H9 (cell line): Measurements from ENCODE around the gene LIF. TPM values are rescaled to one million over a fixed set of nuclear protein-coding genes. Genes with fewer than 3 reads are reported as not detected.

Source experiments
- DNase-seq: peaks from one replicate; pipeline ENCODE4 v3.0.0-alpha.2; 2017
- H2AFZ ChIP-seq: one replicate; pipeline ENCODE4 v1.6.1; 2013; ENCODE audit warnings: mild to moderate bottlenecking, low read length, control low read depth, moderate library complexity
- H2AK5ac ChIP-seq: 2 replicates; pipeline ENCODE4 v1.6.1; 2013; ENCODE audit warnings: low read length, control low read depth, mixed read lengths; ENCODE audit not compliant: insufficient read length
- H2BK120ac ChIP-seq: one replicate; pipeline ENCODE4 v1.6.1; 2013; ENCODE audit warnings: low read depth, mild to moderate bottlenecking, low read length, control low read depth, inconsistent platforms; ENCODE audit not compliant: poor library complexity, severe bottlenecking
- H2BK12ac ChIP-seq: 2 replicates; pipeline ENCODE4 v1.6.1; 2013; ENCODE audit warnings: low read length, control low read depth, mixed read lengths, low read depth; ENCODE audit not compliant: insufficient read length
- H2BK15ac ChIP-seq: 2 replicates; pipeline ENCODE4 v1.6.1; 2013; ENCODE audit warnings: low read depth, low read length, control low read depth
- H2BK20ac ChIP-seq: one replicate; pipeline ENCODE4 v1.6.1; 2013; ENCODE audit warnings: low read depth, mild to moderate bottlenecking, low read length, control low read depth, inconsistent platforms; ENCODE audit not compliant: poor library complexity, severe bottlenecking
- H2BK5ac ChIP-seq: 2 replicates; pipeline ENCODE4 v1.6.1; 2013; ENCODE audit warnings: low read length, control low read depth, mixed read lengths; ENCODE audit not compliant: insufficient read length
- H3K14ac ChIP-seq: 2 replicates; pipeline ENCODE4 v1.6.1; 2013; ENCODE audit warnings: low read length, control low read depth; ENCODE audit not compliant: insufficient read depth
- H3K18ac ChIP-seq: 2 replicates; pipeline ENCODE4 v1.6.1; 2013; ENCODE audit warnings: low read depth, mild to moderate bottlenecking, mixed read lengths, low read length, control low read depth; ENCODE audit not compliant: insufficient read length
- H3K23ac ChIP-seq: 2 replicates; pipeline ENCODE4 v1.6.1; 2013; ENCODE audit warnings: low read length, control low read depth, mixed read lengths, low read depth; ENCODE audit not compliant: insufficient read length
- H3K23me2 ChIP-seq: 2 replicates; pipeline ENCODE4 v1.6.1; 2013; ENCODE audit warnings: low read depth, mild to moderate bottlenecking, mixed read lengths, low read length, control low read depth; ENCODE audit not compliant: insufficient read length, poor library complexity, severe bottlenecking
- H3K27ac ChIP-seq: 2 replicates; pipeline ENCODE4 v1.5.1; 2013; ENCODE audit warnings: low read length, control low read depth, mixed read lengths, low read depth; ENCODE audit not compliant: insufficient read length
- H3K27me3 ChIP-seq: 2 replicates; pipeline ENCODE4 v1.6.1; 2013; ENCODE audit warnings: low read length, control low read depth, inconsistent platforms; ENCODE audit not compliant: insufficient read depth
- H3K4ac ChIP-seq: 2 replicates; pipeline ENCODE4 v1.6.1; 2013; ENCODE audit warnings: low read depth, mild to moderate bottlenecking, control low read depth, inconsistent platforms, low read length, moderate library complexity
- H3K4me1 ChIP-seq: 2 replicates; pipeline ENCODE4 v1.6.1; 2013; ENCODE audit warnings: low read length, control low read depth, inconsistent platforms; ENCODE audit not compliant: insufficient read depth
- H3K4me2 ChIP-seq: 2 replicates; pipeline ENCODE4 v1.6.1; 2013; ENCODE audit warnings: low read length, control low read depth, mixed read lengths; ENCODE audit not compliant: insufficient read length, insufficient read depth
- H3K56ac ChIP-seq: 2 replicates; pipeline ENCODE4 v1.6.1; 2013; ENCODE audit warnings: low read depth, mild to moderate bottlenecking, mixed read lengths, low read length, control low read depth; ENCODE audit not compliant: insufficient read length
- H3K79me1 ChIP-seq: 2 replicates; pipeline ENCODE4 v1.6.1; 2013; ENCODE audit warnings: low read depth, mild to moderate bottlenecking, moderate library complexity, low read length, control low read depth, inconsistent platforms; ENCODE audit not compliant: insufficient read depth, poor library complexity, severe bottlenecking
- H3K79me2 ChIP-seq: 2 replicates; pipeline ENCODE4 v1.6.1; 2013; ENCODE audit warnings: low read length, control low read depth, inconsistent platforms; ENCODE audit not compliant: insufficient read depth
- H3K9ac ChIP-seq: 2 replicates; pipeline ENCODE4 v1.6.1; 2013; ENCODE audit warnings: low read length, control low read depth, mixed read lengths; ENCODE audit not compliant: insufficient read length; ENCODE audit errors: extremely low read depth
- H3K9me3 ChIP-seq: one replicate; pipeline ENCODE4 v1.6.1; 2013; ENCODE audit warnings: low read depth, low read length, inconsistent platforms; ENCODE audit not compliant: control insufficient read depth
- H3T11ph ChIP-seq: one replicate; pipeline ENCODE4 v1.6.1; 2013; ENCODE audit warnings: mild to moderate bottlenecking, low read length, control low read depth, inconsistent platforms
- H4K20me1 ChIP-seq: one replicate; pipeline ENCODE4 v1.6.1; 2013; ENCODE audit not compliant: control insufficient read depth, insufficient read length, insufficient read depth
- H4K5ac ChIP-seq: 2 replicates; pipeline ENCODE4 v1.6.1; 2013; ENCODE audit warnings: low read depth, mild to moderate bottlenecking, mixed read lengths, low read length, control low read depth; ENCODE audit not compliant: insufficient read length
- H4K8ac ChIP-seq: replicated peaks from 2 replicates; pipeline ENCODE4 v1.6.1; 2013; ENCODE audit warnings: low read length, control low read depth, mixed read lengths, low read depth; ENCODE audit not compliant: insufficient read length
- H4K91ac ChIP-seq: 2 replicates; pipeline ENCODE4 v1.6.1; 2013; ENCODE audit warnings: low read depth, mild to moderate bottlenecking, moderate library complexity, mixed read lengths, low read length, control low read depth; ENCODE audit not compliant: insufficient read length
- H3K27ac Mint-ChIP-seq, 3 experiments: 2 replicates in 2 of 3; 3 replicates in 1 of 3; pipeline ENCODE4 v1.8.0; 2020 to 2021; ENCODE audit warnings: mixed read lengths in 3 of 3, mild to moderate bottlenecking in 1 of 3, moderate library complexity in 1 of 3
- H3K27me3 Mint-ChIP-seq: 2 replicates; pipeline ENCODE4 v1.8.0; 2021; ENCODE audit warnings: low read depth, mild to moderate bottlenecking, moderate library complexity, mixed read lengths
- H3K36me3 Mint-ChIP-seq, 3 experiments: 2 replicates in 2 of 3; 3 replicates in 1 of 3; pipeline ENCODE4 v1.8.0; 2020 to 2021; ENCODE audit warnings: low read depth in 3 of 3, mixed read lengths in 3 of 3; ENCODE audit not compliant: insufficient read depth in 1 of 3
- H3K4me1 Mint-ChIP-seq, 2 experiments: 2 replicates each; pipeline ENCODE4 v1.8.0; 2020; ENCODE audit warnings: mixed read lengths in 2 of 2
- H3K4me3 Mint-ChIP-seq, 2 experiments: 2 replicates in 1 of 2; 3 replicates in 1 of 2; pipeline ENCODE4 v1.8.0; 2020 to 2021; ENCODE audit warnings: mild to moderate bottlenecking in 2 of 2, mixed read lengths in 2 of 2, moderate library complexity in 1 of 2
- H3K9me3 Mint-ChIP-seq, 2 experiments: 2 replicates in 1 of 2; 3 replicates in 1 of 2; pipeline ENCODE4 v1.8.0; 2020; ENCODE audit warnings: mild to moderate bottlenecking in 2 of 2, mixed read lengths in 2 of 2, moderate library complexity in 1 of 2
- CTCF ChIP-seq: fragments of 200-600 bp; sonication (generic); conservative IDR thresholded peaks from 3 replicates; pipeline ENCODE4 v1.8.0; 2021; ENCODE audit warnings: antibody characterized with exemption, mild to moderate bottlenecking
- WGBS: extraction: QIAGEN DNeasy Blood & Tissue Kit; methylation state at CpG from one replicate; pipeline ENCODE4 v1.1.7; 2013; ENCODE audit warnings: missing lambda C conversion rate, low lambda C conversion rate, mixed read lengths; ENCODE audit not compliant: insufficient read length; ENCODE audit errors: extremely low coverage; 5-methylcytosine and 5-hydroxymethylcytosine counted together
- total RNA-seq: library from RNA; stranded (reverse); gene quantifications from 2 replicates; pipeline ENCODE4 v1.2.1, GENCODE V29; 2021

Gene LIF
- total RNA-seq, 1 experiment from 2014 or later, result 6.1 TPM

- Histone ChIP-seq H4K5ac (no peak overlapping the region), H3K79me1 (no peaks in the 10 kb centered on the region), H2BK20ac (no peak overlapping the region), H3K4me2 (no peak overlapping the region), H3K23me2 (no peaks in the 10 kb centered on the region), H3K18ac (no peak overlapping the region), H3K56ac (no peak overlapping the region), H3T11ph (no peak overlapping the region), H2BK120ac (no peak overlapping the region), H3K79me2 (no peaks in the 10 kb centered on the region), H3K4me1 (no peaks in the 10 kb centered on the region), H2AK5ac (no peak overlapping the region), H3K27ac (no peak overlapping the region), H3K14ac (no peak overlapping the region), H4K8ac (no peak overlapping the region), H2BK15ac (no peak overlapping the region), H3K9me3 (no peaks in the 10 kb centered on the region), H2BK12ac (no peak overlapping the region), H4K91ac (no peak overlapping the region), H3K23ac (no peak overlapping the region), H2AFZ (no peak overlapping the region), H3K27me3 (no peaks in the 10 kb centered on the region; the same call in 1 of the 2 replicates), H2BK5ac (no peak overlapping the region), H4K20me1 (no peaks in the 10 kb centered on the region), H3K9ac (no peak overlapping the region), H3K4ac (no peak overlapping the region)
- Mint-ChIP-seq H3K36me3 (no peaks in the 10 kb centered on the region), H3K27ac (no peak overlapping the region), H3K4me1 (peaks cover 19 to 22% of the 10 kb centered on the region in 2 experiments), H3K4me3 (no peak overlapping the region), H3K9me3 (no peaks in the 10 kb centered on the region; a peak in 1 of 5 replicates), H3K27me3 (peaks cover 11% of the 10 kb centered on the region)
- DNase-seq, result no peak
- no peak for TF ChIP-seq CTCF
- WGBS, result no CpG with 5 or more reads among the region's 7 CpGs
Observed at GRCh38 chr22:30204015-30204741, 42.4 kb downstream of the LIF start.
